Fibroblast of skin of abdomen (primary cell): ENCODE data around the gene MPIG6B.
"Not testable (repeated sequence)": the region's sequence is repeated elsewhere in the genome, so short reads cannot be mapped to it uniquely, and the experiment has no call there.

Experiments
- DNase-seq: peaks from one replicate; pipeline ENCODE4 v3.0.0-alpha.2; 2013

MPIG6B gene

GRCh38 chr6:31701666-31702404, 21.3 kb upstream of the MPIG6B start:
- DNase-seq: no peak

- DNase-seq: no peak
Observed at GRCh38 chr6:31702405-31702818, 20.8 kb upstream of the MPIG6B start.

GRCh38 chr6:31702819-31703716, 20.1 kb upstream of the MPIG6B start, which contains the start of gene ABHD16A:
Gene ABHD16A (minus strand): TSS chr6:31703324. CDS start chr6:31703281, 43 bp downstream.
- peak; percentile 99 for DNase-seq

- no peak for DNase-seq
Observed at GRCh38 chr6:31705931-31706330, 17.2 kb upstream of the MPIG6B start.

- DNase-seq: no peak
Observed at GRCh38 chr6:31706599-31706998, 16.6 kb upstream of the MPIG6B start, which contains the start of gene LY6G6F. Gene LY6G6F (plus strand): TSS chr6:31706866. CDS start chr6:31706907, 41 bp downstream.

- no peak for DNase-seq
Observed at GRCh38 chr6:31707701-31708100, 15.5 kb upstream of the MPIG6B start.

GRCh38 chr6:31708224-31708623, 14.9 kb upstream of the MPIG6B start:
- no peak for DNase-seq

- DNase-seq: not testable (repeated sequence)
Observed at GRCh38 chr6:31709157-31709556, 14.0 kb upstream of the MPIG6B start.

- DNase-seq: no peak
Observed at GRCh38 chr6:31710523-31711219, 12.5 kb upstream of the MPIG6B start.

GRCh38 chr6:31711233-31711632, 11.9 kb upstream of the MPIG6B start:
- DNase-seq: no peak

- DNase-seq: no peak
Observed at GRCh38 chr6:31712296-31712695, 10.9 kb upstream of the MPIG6B start.

- DNase-seq: no peak
Observed at GRCh38 chr6:31713465-31713864, 9.7 kb upstream of the MPIG6B start.

GRCh38 chr6:31713991-31714684, 9.0 kb upstream of the MPIG6B start:
- no peak for DNase-seq

- DNase-seq: no peak
Observed at GRCh38 chr6:31715022-31715958, 7.9 kb upstream of the MPIG6B start, which contains the start of gene LY6G6D. Gene LY6G6D (plus strand): TSS chr6:31715348. CDS start chr6:31715356, 8 bp downstream.

- DNase-seq: no peak
Observed at GRCh38 chr6:31717499-31718222, 5.5 kb upstream of the MPIG6B start.

GRCh38 chr6:31718265-31718664, 4.9 kb upstream of the MPIG6B start:
- no peak for DNase-seq

GRCh38 chr6:31719001-31719400, 4.2 kb upstream of the MPIG6B start:
- DNase-seq: no peak

GRCh38 chr6:31720196-31720770, 2.9 kb upstream of the MPIG6B start:
- DNase-seq: no peak

- DNase-seq: no peak
Observed at GRCh38 chr6:31721351-31722020, 1.7 kb upstream of the MPIG6B start, which contains the start of gene LY6G6C. Gene LY6G6C (minus strand): TSS chr6:31721746. CDS start chr6:31721679, 67 bp downstream.
